Thoracic aorta (tissue), 2 donors: Measurements from ENCODE around the gene GOLGA6L7. TPM values are rescaled to one million over a fixed set of nuclear protein-coding genes. Genes with fewer than 3 reads are reported as not detected.
"Not testable (repeated sequence)": the region's sequence is repeated elsewhere in the genome, so short reads cannot be mapped to it uniquely, and the experiment has no call there.

ENCODE experiments used
- ATAC-seq: fragments of 150-250 bp; one replicate; pipeline ENCODE4 v1.8.0; 2017; ENCODE audit warnings: low read depth; ENCODE audit not compliant: insufficient number of reproducible peaks, low FRiP score
- DNase-seq: peaks from one replicate; pipeline ENCODE4 v3.0.0-alpha.2; 2020; ENCODE audit warnings: low spot score
- H3K27ac ChIP-seq, 2 donors: fragments of 200-600 bp; sonication (generic); 1 replicate in 1 of 2; 2 replicates in 1 of 2; pipeline ENCODE4 v1.5.1; 2016; ENCODE audit warnings: mild to moderate bottlenecking in 2 of 2, moderate library complexity in 2 of 2
- H3K27me3 ChIP-seq: fragments of 200-600 bp; sonication (generic); replicated peaks from 2 replicates; pipeline ENCODE4 v1.6.0; 2016; ENCODE audit warnings: mild to moderate bottlenecking; ENCODE audit not compliant: insufficient read depth
- H3K36me3 ChIP-seq: fragments of 200-600 bp; sonication (generic); one replicate; pipeline ENCODE4 v1.5.1; 2016
- H3K4me1 ChIP-seq, 2 donors: fragments of 200-600 bp; sonication (generic); 1 replicate in 1 of 2; 2 replicates in 1 of 2; pipeline versions ENCODE4 v1.5.1 to v1.6.0; 2016; ENCODE audit warnings: low read depth in 2 of 2, mild to moderate bottlenecking in 1 of 2; ENCODE audit not compliant: control insufficient read depth in 1 of 2
- H3K4me3 ChIP-seq: fragments of 200-600 bp; sonication (generic); 2 replicates; pipeline ENCODE4 v1.5.1; 2016; ENCODE audit warnings: mild to moderate bottlenecking
- H3K9me3 ChIP-seq: fragments of 200-600 bp; sonication (generic); 2 replicates; pipeline ENCODE4 v1.5.1; 2016
- CTCF ChIP-seq: fragments of 200-600 bp; sonication (generic); IDR thresholded peaks from one replicate; pipeline ENCODE4 v1.5.1; 2019; ENCODE audit warnings: antibody characterized with exemption
- total RNA-seq, 2 donors: library from RNA; depleted of rRNA; stranded (reverse); fragments of >200 nt; gene quantifications; one replicate each; pipeline versions ENCODE4 v1.1.0 to v1.2.3, GENCODE V29; 2016

Gene GOLGA6L7
- total RNA-seq = not detected

- not testable (repeated sequence) for H3K36me3 ChIP-seq
These were observed at the start of gene GOLGA6L7 for GRCh38 chr15:28848521-28848920. TSS of gene GOLGA6L7 (minus strand) at chr15:28848644. CDS start at chr15:28848549, 95 bp downstream.

GRCh38 chr15:28897861-28898585 is 49.6 kb upstream of the GOLGA6L7 start:
- no peaks in the 10 kb centered on the region for H3K27me3 ChIP-seq
- H3K4me3 ChIP-seq = no peak overlapping the region
- TF ChIP-seq CTCF = no peak
- no peaks in the 10 kb centered on the region for H3K36me3 ChIP-seq
- ATAC-seq (no peak), DNase-seq (no peak)
- no peak overlapping the region for H3K27ac ChIP-seq
- H3K4me1 ChIP-seq = no peaks in the 10 kb centered on the region
- no peaks in the 10 kb centered on the region for H3K9me3 ChIP-seq

More at GRCh38 chr15:28848521-28848920, at the start of gene GOLGA6L7:
- H3K4me1 ChIP-seq, H3K27ac ChIP-seq, H3K4me3 ChIP-seq, H3K9me3 ChIP-seq, DNase-seq, H3K27me3 ChIP-seq, ATAC-seq: not testable (repeated sequence)

- DNase-seq (no peak), ATAC-seq (no peak)
- no peak for TF ChIP-seq CTCF
- Histone ChIP-seq H3K27me3 (no peaks in the 10 kb centered on the region), H3K9me3 (no peaks in the 10 kb centered on the region), H3K27ac (no peak overlapping the region), H3K36me3 (no peaks in the 10 kb centered on the region), H3K4me3 (no peak overlapping the region), H3K4me1 (no peaks in the 10 kb centered on the region)
These were observed 48.5 kb upstream of the GOLGA6L7 start for GRCh38 chr15:28896951-28897350.

- Histone ChIP-seq H3K9me3 (no peaks in the 10 kb centered on the region), H3K4me3 (no peak overlapping the region), H3K4me1 (no peaks in the 10 kb centered on the region), H3K27ac (no peak overlapping the region), H3K36me3 (no peaks in the 10 kb centered on the region), H3K27me3 (no peaks in the 10 kb centered on the region)
- no peak for ATAC-seq
- DNase-seq = no peak
- TF ChIP-seq CTCF = no peak
These were observed 47.1 kb upstream of the GOLGA6L7 start for GRCh38 chr15:28895566-28895965.

GRCh38 chr15:28895146-28895545 is 46.7 kb upstream of the GOLGA6L7 start:
- TF ChIP-seq CTCF = no peak

GRCh38 chr15:28894631-28895030 is 46.2 kb upstream of the GOLGA6L7 start:
- Histone ChIP-seq H3K4me3 (no peak overlapping the region), H3K27ac (no peak overlapping the region), H3K9me3 (no peaks in the 10 kb centered on the region), H3K4me1 (no peaks in the 10 kb centered on the region), H3K27me3 (no peaks in the 10 kb centered on the region), H3K36me3 (no peaks in the 10 kb centered on the region)
- no peak for ATAC-seq
- no peak for TF ChIP-seq CTCF
- no peak for DNase-seq

More at GRCh38 chr15:28895146-28895545, 46.7 kb upstream of the GOLGA6L7 start:
- ATAC-seq (no peak), DNase-seq (no peak)
- H3K4me3 ChIP-seq = no peak overlapping the region
- H3K9me3 ChIP-seq = no peaks in the 10 kb centered on the region
- no peaks in the 10 kb centered on the region for H3K4me1 ChIP-seq
- H3K27me3 ChIP-seq = no peaks in the 10 kb centered on the region
- no peaks in the 10 kb centered on the region for H3K36me3 ChIP-seq
- no peak overlapping the region for H3K27ac ChIP-seq
